LNCaP clone FGC (cell line): ENCODE measurements around the gene ABRACL.

Experiments
- DNase-seq: peaks from one replicate; pipeline ENCODE4 v3.0.0-alpha.2; 2011; ENCODE audit warnings: low read depth
- H3K4me3 ChIP-seq: 2 replicates; pipeline ENCODE4 v1.5.1; 2011; ENCODE audit warnings: mild to moderate bottlenecking, low read depth, low read length, control low read depth
- CTCF ChIP-seq: IDR thresholded peaks from 2 replicates; pipeline ENCODE4 v1.5.1; 2012; ENCODE audit warnings: mild to moderate bottlenecking; ENCODE audit not compliant: control insufficient read depth, insufficient read depth; ENCODE audit errors: extremely low read depth

Gene ABRACL

GRCh38 chr6:138997136-138997535 lies 31.4 kb upstream of the ABRACL start:
- no peak for TF ChIP-seq CTCF
- no peak overlapping the region for H3K4me3 ChIP-seq
- DNase-seq, result no peak

DNA sequence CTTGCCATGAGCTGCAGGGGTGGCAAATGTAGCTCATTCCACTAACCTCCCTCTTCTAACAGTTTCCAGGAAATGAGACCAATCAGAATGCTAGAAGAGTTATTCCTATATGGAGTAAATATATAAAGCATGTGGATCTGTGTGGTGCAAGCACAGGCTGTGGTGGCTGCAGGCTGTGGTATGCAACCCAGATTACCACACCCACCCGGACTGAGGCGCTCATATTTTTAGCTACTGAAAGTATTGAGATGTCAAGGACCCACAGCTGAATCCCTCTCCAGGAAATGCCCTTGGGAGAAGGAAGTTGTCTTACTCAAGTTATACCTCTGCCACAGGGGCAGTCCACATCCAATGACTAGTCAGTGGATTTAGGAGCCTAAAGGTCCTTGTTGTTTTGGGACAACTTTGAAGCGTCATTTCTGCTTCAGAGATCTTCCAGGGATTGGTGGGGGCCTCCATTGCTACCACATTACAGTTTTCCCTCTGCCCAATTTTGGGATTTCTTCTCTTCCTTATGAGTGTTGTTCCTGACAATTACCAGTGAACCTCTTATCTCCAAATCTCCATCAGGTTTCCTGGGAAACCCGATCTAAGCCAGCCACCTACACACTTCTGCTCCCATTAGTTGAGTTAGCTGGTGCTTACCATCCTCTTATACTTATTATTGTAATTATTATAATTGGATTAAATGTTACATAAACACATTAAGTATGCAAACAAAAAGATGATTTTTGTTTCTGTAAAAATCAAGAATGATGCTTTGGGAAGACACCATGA lies 28.4 kb upstream of the ABRACL start:
- TF ChIP-seq CTCF, result no peak
- DNase-seq, result no peak
- H3K4me3 ChIP-seq, result no peak overlapping the region

DNA sequence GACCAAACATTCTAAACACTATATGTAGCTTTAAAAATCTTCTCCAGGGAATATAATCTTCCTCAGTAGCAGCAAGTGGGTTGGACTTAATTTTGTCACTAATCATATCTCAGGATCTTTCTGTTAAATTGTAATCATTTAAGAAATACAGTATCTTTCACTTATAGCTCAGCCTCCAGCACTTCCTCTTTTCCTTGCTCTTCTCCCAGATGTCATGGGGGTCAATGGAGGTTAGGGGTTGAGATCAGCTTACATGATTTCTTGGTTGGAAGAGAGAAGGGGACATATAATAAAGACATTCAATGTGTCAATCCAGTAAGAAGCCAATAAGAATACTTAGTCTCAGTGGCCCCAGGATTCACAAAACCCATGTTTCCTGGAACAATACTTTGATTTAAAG lies 24.8 kb upstream of the ABRACL start:
- no peak for DNase-seq
- H3K4me3 ChIP-seq, result no peak overlapping the region
- TF ChIP-seq CTCF, result no peak

GRCh38 chr6:139006477-139006876 lies 22.1 kb upstream of the ABRACL start:
- no peak for TF ChIP-seq CTCF
- no peak for DNase-seq
- H3K4me3 ChIP-seq, result no peak overlapping the region

GRCh38 chr6:139007428-139007827 lies 21.1 kb upstream of the ABRACL start:
- H3K4me3 ChIP-seq, result no peak overlapping the region
- no peak for DNase-seq
- no peak for TF ChIP-seq CTCF

- H3K4me3 ChIP-seq, result no peak overlapping the region
- no peak for DNase-seq
- TF ChIP-seq CTCF, result no peak
Measured at GRCh38 chr6:139008117-139008516, 20.4 kb upstream of the ABRACL start.

GRCh38 chr6:139010674-139011073 lies 17.9 kb upstream of the ABRACL start:
- H3K4me3 ChIP-seq, result no peak overlapping the region
- no peak for DNase-seq
- TF ChIP-seq CTCF, result no peak
